Psoas muscle (tissue), 8 donors: Measurements from ENCODE around the gene CYB5R2. TPM values are rescaled to one million over a fixed set of nuclear protein-coding genes. Genes with fewer than 3 reads are reported as not detected.

Experiments used
- ATAC-seq, 4 donors: fragments of 200-7000 bp; cut with Tn5 transposase; one replicate each; pipeline ENCODE4 v1.9.1; 2020; ENCODE audit warnings: moderate library complexity in 3 of 4, mild to moderate bottlenecking in 2 of 4
- DNase-seq, 2 donors: peaks; one replicate each; pipeline ENCODE4 v3.0.0-alpha.2; 2020
- H3K27ac ChIP-seq: fragments of 200-600 bp; one replicate; pipeline ENCODE4 v1.8.0; 2022
- H3K27me3 ChIP-seq, 3 donors: fragments of 200-600 bp in 1 of 3; one replicate each; pipeline versions ENCODE4 v1.6.1 to v1.8.0; 2013 to 2022; ENCODE audit warnings: low read length in 2 of 3, mild to moderate bottlenecking in 2 of 3, moderate library complexity in 1 of 3; ENCODE audit not compliant: insufficient read depth in 3 of 3
- H3K36me3 ChIP-seq, 2 donors: fragments of 200-600 bp in 1 of 2; one replicate each; pipeline versions ENCODE4 v1.6.1 to v1.8.0; 2013 to 2022; ENCODE audit warnings: low read depth in 1 of 2, mild to moderate bottlenecking in 1 of 2, moderate library complexity in 1 of 2; ENCODE audit not compliant: insufficient read depth in 1 of 2
- H3K4me1 ChIP-seq: fragments of 200-600 bp; one replicate; pipeline ENCODE4 v1.8.0; 2022
- H3K4me3 ChIP-seq: fragments of 200-600 bp; one replicate; pipeline ENCODE4 v1.8.0; 2022; ENCODE audit warnings: mild to moderate bottlenecking
- H3K9me3 ChIP-seq: fragments of 200-600 bp; one replicate; pipeline ENCODE4 v1.8.0; 2022
- WGBS, 3 donors: extraction: QIAGEN DNeasy Blood & Tissue Kit; methylation state at CpG; one replicate each; pipeline versions ENCODE4 v1.1.6 to v1.1.7; 2013; 5-methylcytosine and 5-hydroxymethylcytosine counted together
- intact Hi-C, 2 donors: fragments of 100-400 bp; cut with DNase I; formaldehyde crosslinking; loops; one replicate each; pipeline versions ENCODE4 v1.11.0 to v1.14.2; 2022
- polyA plus RNA-seq, 3 donors: library from polyadenylated mRNA; stranded (reverse); fragments of 200-250 nt; gene quantifications; one replicate each; pipeline ENCODE4 v1.2.3, GENCODE V29; 2013
- total RNA-seq, 4 donors: library from RNA; stranded (reverse); fragmentation: NEBNext Ultra II Directional in 2 of 4; extraction: Animal tissue kit (Norgen Biotek cat#: 25700) in 2 of 4; gene quantifications; one replicate each; pipeline versions ENCODE4 v1.2.1 to v1.2.4, GENCODE V29; 2021 to 2023
- TF ChIP-seq, protein P1 (sequence below): fragments of 200-600 bp; IDR thresholded peaks from one replicate; pipeline ENCODE4 v1.8.0; 2022; ENCODE audit warnings: antibody characterized with exemption
- donor health status: healthy with polysubstance abuse.
- donor health status: DM: no; HTN: no; CAD: no; lungs with moderate emphysema.
- donor health status: Bipolar disorder and iron deficiency.
- donor health status: healthy.
- donor health status: DM: yes; HTN: yes; CAD: no.
- donor health status: DM: no; HTN: no; CAD: no.
- donor health status: DM: no; HTN: no; CAD: no.
- donor health status: DM: yes; HTN: yes; CAD: no.

CYB5R2 gene
- total and polyA plus RNA-seq, 7 donors: 0.40 to 2.0 (median 1.3) TPM

DNA sequence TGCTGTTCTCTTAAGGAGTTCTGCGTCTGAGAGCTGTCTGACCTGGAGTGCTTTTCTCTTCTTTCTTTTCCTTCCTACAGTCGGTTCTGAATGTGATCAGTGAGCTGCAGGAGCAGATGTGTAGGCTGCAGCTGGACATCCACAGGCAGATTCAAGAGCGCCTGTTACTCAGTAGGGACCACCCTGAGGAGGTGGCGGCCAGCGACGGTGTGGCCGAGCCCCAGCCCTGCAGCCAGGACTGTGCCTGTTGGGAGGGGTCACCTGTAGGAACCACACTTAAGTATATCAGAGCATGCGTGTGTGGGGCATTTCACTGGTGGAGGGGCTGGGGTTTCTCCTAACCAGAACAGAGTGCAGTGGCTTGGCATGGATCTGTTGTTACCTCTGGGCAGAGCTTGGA is 56.3 kb downstream of the CYB5R2 start:
- intact Hi-C loops: no loop called here
- ATAC-seq (no peak), DNase-seq (no peak)
- Histone ChIP-seq H3K4me3 (no peak overlapping the region), H3K9me3 (no peaks in the 10 kb centered on the region), H3K27me3 (no peaks in the 10 kb centered on the region), H3K4me1 (peaks cover 12% of the 10 kb centered on the region), H3K36me3 (peaks cover 4 to 82% of the 10 kb centered on the region in 2 donors), H3K27ac (no peak overlapping the region)
- TF ChIP-seq, protein P1, sequence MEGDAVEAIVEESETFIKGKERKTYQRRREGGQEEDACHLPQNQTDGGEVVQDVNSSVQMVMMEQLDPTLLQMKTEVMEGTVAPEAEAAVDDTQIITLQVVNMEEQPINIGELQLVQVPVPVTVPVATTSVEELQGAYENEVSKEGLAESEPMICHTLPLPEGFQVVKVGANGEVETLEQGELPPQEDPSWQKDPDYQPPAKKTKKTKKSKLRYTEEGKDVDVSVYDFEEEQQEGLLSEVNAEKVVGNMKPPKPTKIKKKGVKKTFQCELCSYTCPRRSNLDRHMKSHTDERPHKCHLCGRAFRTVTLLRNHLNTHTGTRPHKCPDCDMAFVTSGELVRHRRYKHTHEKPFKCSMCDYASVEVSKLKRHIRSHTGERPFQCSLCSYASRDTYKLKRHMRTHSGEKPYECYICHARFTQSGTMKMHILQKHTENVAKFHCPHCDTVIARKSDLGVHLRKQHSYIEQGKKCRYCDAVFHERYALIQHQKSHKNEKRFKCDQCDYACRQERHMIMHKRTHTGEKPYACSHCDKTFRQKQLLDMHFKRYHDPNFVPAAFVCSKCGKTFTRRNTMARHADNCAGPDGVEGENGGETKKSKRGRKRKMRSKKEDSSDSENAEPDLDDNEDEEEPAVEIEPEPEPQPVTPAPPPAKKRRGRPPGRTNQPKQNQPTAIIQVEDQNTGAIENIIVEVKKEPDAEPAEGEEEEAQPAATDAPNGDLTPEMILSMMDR: no peak
- WGBS, 3 donors: 84 to 92% (median 88%) methylated on average over 8 of the region's 8 CpGs

Other genes with a start within 250 kb of the CYB5R2 start
- gene OLFML1, start 188.0 kb downstream of the CYB5R2 start, total RNA-seq: 1 to 10 TPM; 1.1 to 7.2 (median 1.6) TPM
- gene OLFML1, start 188.0 kb downstream of the CYB5R2 start, polyA plus RNA-seq: 1 to 10 TPM in 2 of 3 donors, under 1 TPM in 1; 0.81 to 1.5 (median 1.1) TPM
- 10 to 100 TPM; 19.7 to 54.8 (median 32.5) TPM for gene PPFIBP2, start 159.5 kb downstream of the CYB5R2 start, total RNA-seq
- 10 to 100 TPM in 2 of 3 donors, 1 to 10 TPM in 1; 7.4 to 19.0 (median 14.6) TPM for gene PPFIBP2, start 159.5 kb downstream of the CYB5R2 start, polyA plus RNA-seq
- not detected for gene OVCH2, start 33.0 kb upstream of the CYB5R2 start, total RNA-seq
- gene OVCH2, start 33.0 kb upstream of the CYB5R2 start, polyA plus RNA-seq: not detected
- gene OR5P2, start 123.4 kb upstream of the CYB5R2 start, total RNA-seq: not detected
- gene OR5P2, start 123.4 kb upstream of the CYB5R2 start, polyA plus RNA-seq: not detected
- gene OR5P3, start 157.3 kb upstream of the CYB5R2 start, total RNA-seq: not detected
- gene OR5P3, start 157.3 kb upstream of the CYB5R2 start, polyA plus RNA-seq: not detected